GM19328 (cell line): ENCODE measurements around the gene FSCN2.

Experiments
- ATAC-seq: cut with Tn5 transposase; IDR thresholded peaks from one replicate; pipeline ENCODE4 v1.9.1; 2021; ENCODE audit warnings: mild to moderate bottlenecking, moderate library complexity; ENCODE audit not compliant: unreplicated experiment

FSCN2 gene

GRCh38 chr17:81511804-81512561 is 16.2 kb upstream of the FSCN2 start:
- ATAC-seq, result no peak

- ATAC-seq, result peak; percentile 41
Observed at GRCh38 chr17:81512562-81513371, 15.4 kb upstream of the FSCN2 start, which contains the start of gene ACTG1. ACTG1 (minus strand) TSS chr17:81512799; CDS start chr17:81512354, 445 bp downstream.

GRCh38 chr17:81513372-81513752 is 14.8 kb upstream of the FSCN2 start:
- no peak for ATAC-seq

GRCh38 chr17:81513753-81514488 is 14.3 kb upstream of the FSCN2 start:
- ATAC-seq, result no peak

- no peak for ATAC-seq
Observed at GRCh38 chr17:81514489-81514738, 13.8 kb upstream of the FSCN2 start.

- ATAC-seq, result no peak
Observed at GRCh38 chr17:81514739-81515529, 13.2 kb upstream of the FSCN2 start.

- no peak for ATAC-seq
Observed at GRCh38 chr17:81515530-81516041, 12.6 kb upstream of the FSCN2 start.

GRCh38 chr17:81516439-81516838 is 11.7 kb upstream of the FSCN2 start:
- no peak for ATAC-seq

- ATAC-seq, result no peak
Observed at GRCh38 chr17:81517009-81517338, 11.2 kb upstream of the FSCN2 start.

- no peak for ATAC-seq
Observed at GRCh38 chr17:81517339-81518112, 10.7 kb upstream of the FSCN2 start.

- no peak for ATAC-seq
Observed at GRCh38 chr17:81518113-81518784, 9.9 kb upstream of the FSCN2 start.

GRCh38 chr17:81518785-81519283 is 9.3 kb upstream of the FSCN2 start:
- ATAC-seq, result no peak

GRCh38 chr17:81519284-81520020 is 8.7 kb upstream of the FSCN2 start:
- ATAC-seq, result no peak

GRCh38 chr17:81520021-81520901 is 7.9 kb upstream of the FSCN2 start:
- ATAC-seq, result no peak

GRCh38 chr17:81522491-81523401 is 5.4 kb upstream of the FSCN2 start:
- ATAC-seq, result no peak

GRCh38 chr17:81523402-81524038 is 4.7 kb upstream of the FSCN2 start:
- ATAC-seq, result no peak
